Measurements from ENCODE around the gene NUAK1.

NUAK1 gene

GRCh38 chr12:106051853-106052531, 86.8 kb downstream of the NUAK1 start:
- H3K27ac ChIP-seq: no peak overlapping the region
- TF ChIP-seq CTCF (conservative IDR thresholded peaks at IDR 0.05): no peak
- TF ChIP-seq ZFX (IDR thresholded peaks at IDR 0.05): no peak

GRCh38 chr12:106049546-106049945, 89.2 kb downstream of the NUAK1 start:
- H3K27ac ChIP-seq: no peak overlapping the region
- no peak for TF ChIP-seq ZFX (IDR thresholded peaks at IDR 0.05)
- no peak for TF ChIP-seq CTCF (conservative IDR thresholded peaks at IDR 0.05)

- TF ChIP-seq CTCF (conservative IDR thresholded peaks at IDR 0.05) (no peak), ZFX (IDR thresholded peaks at IDR 0.05) (no peak)
- H3K27ac ChIP-seq: no peak overlapping the region
Measured at GRCh38 chr12:106049105-106049504, 89.6 kb downstream of the NUAK1 start.

GRCh38 chr12:106048676-106049075, 90.1 kb downstream of the NUAK1 start:
- no peak overlapping the region for H3K27ac ChIP-seq
- TF ChIP-seq CTCF (conservative IDR thresholded peaks at IDR 0.05) (no peak), ZFX (IDR thresholded peaks at IDR 0.05) (no peak)

- TF ChIP-seq CTCF (conservative IDR thresholded peaks at IDR 0.05) (no peak), ZFX (IDR thresholded peaks at IDR 0.05) (no peak)
- no peak overlapping the region for H3K27ac ChIP-seq
Measured at GRCh38 chr12:106048016-106048415, 90.7 kb downstream of the NUAK1 start.

- TF ChIP-seq ZFX (IDR thresholded peaks at IDR 0.05): no peak
- H3K27ac ChIP-seq: no peak overlapping the region
Measured at GRCh38 chr12:106046947-106047346, 91.8 kb downstream of the NUAK1 start.

- no peak overlapping the region for H3K27ac ChIP-seq
- TF ChIP-seq ZFX (IDR thresholded peaks at IDR 0.05) (no peak), CTCF (conservative IDR thresholded peaks at IDR 0.05) (no peak)
Measured at GRCh38 chr12:106046301-106046846, 92.4 kb downstream of the NUAK1 start.

- TF ChIP-seq CTCF (conservative IDR thresholded peaks at IDR 0.05) (no peak), ZFX (IDR thresholded peaks at IDR 0.05) (no peak)
- no peak overlapping the region for H3K27ac ChIP-seq
Measured at GRCh38 chr12:106045251-106045674, 93.5 kb downstream of the NUAK1 start.

Measured in C4-2B (cell line).